ENCODE data around the gene FAM204A.

DNA sequence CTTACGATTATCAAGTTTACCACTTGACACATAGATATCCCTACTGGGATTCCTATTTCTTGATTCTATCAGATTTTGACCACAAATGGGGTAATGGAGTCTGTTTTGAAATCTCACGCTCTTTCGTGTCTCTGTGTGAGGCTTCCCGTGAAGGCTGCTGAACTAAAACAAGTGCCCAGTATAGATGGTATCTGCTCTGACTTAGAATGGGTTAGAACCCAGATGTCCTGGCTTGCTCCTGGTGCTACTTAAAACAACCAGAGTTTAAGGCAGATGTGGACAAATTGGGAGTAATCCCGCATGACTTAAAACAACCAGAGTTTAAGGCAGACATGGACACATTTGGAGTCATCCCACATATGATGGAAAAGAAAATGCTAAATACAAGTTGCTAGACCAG lies 85.9 kb downstream of the FAM204A start:
- TF ChIP-seq, protein P1, sequence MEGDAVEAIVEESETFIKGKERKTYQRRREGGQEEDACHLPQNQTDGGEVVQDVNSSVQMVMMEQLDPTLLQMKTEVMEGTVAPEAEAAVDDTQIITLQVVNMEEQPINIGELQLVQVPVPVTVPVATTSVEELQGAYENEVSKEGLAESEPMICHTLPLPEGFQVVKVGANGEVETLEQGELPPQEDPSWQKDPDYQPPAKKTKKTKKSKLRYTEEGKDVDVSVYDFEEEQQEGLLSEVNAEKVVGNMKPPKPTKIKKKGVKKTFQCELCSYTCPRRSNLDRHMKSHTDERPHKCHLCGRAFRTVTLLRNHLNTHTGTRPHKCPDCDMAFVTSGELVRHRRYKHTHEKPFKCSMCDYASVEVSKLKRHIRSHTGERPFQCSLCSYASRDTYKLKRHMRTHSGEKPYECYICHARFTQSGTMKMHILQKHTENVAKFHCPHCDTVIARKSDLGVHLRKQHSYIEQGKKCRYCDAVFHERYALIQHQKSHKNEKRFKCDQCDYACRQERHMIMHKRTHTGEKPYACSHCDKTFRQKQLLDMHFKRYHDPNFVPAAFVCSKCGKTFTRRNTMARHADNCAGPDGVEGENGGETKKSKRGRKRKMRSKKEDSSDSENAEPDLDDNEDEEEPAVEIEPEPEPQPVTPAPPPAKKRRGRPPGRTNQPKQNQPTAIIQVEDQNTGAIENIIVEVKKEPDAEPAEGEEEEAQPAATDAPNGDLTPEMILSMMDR (IDR thresholded peaks at IDR 0.05): no peak
- no peak for TF ChIP-seq POLR2A (IDR thresholded peaks at IDR 0.05)

All from adrenal gland (tissue), 5 donors.